ENCODE results near the gene ZNF236. TPM values are rescaled to one million over a fixed set of nuclear protein-coding genes. Genes with fewer than 3 reads are reported as not detected.
"Not testable (repeated sequence)": the region's sequence is repeated elsewhere in the genome, so short reads cannot be mapped to it uniquely, and the experiment has no call there.

The ZNF236 gene
- total RNA-seq, 1 donor from 2014 or later, result 18.4 TPM

DNA sequence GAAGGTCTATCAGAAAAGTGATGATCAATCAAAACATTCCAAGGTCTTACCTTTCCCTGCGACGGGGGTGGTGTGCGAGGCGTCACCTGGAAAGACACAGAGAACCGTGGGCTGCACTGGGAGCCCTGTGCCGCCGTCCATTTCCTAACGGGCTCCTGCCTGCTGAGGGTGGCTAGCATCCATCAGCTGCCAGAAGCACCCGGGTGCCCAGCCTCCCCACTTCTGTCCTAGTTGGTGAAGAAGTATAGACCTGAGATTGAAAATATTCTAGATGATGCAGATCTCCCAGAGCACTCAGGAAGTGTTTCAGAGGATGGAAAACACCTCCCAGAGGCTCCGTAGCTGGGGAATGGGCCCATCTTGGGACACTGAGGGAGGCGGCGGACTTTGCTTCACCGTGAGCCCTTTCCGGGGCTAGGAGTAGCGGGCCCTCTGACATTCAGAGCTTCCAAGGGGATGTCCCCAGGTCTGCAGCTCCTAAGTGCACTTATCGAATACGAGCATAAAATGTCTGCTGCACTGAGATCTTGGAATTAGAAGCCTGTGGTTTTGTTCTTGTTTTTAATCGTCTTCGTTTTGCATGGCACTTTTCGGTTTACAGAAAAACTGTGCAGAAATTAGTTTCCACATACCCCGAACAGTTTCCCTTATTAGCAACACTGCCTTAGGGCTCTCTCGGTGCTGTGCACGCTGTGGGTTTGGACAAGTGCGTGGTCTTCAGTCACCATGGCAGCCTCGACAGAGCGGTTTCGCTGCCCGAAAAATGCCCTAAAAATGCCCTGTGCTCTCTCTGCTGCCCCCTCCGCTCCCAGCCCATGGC, 166.7 kb downstream of the ZNF236 start:
- Mint-ChIP-seq H3K27me3 (ENCODE audit: low read depth) (peaks cover 2% of the 10 kb centered on the region), H3K4me3 (no peak overlapping the region), H3K27ac (ENCODE audit: unreplicated experiment) (no peak overlapping the region), H3K4me1 (peaks cover under 1% of the 10 kb centered on the region), H3K9me3 (no peaks in the 10 kb centered on the region), H3K36me3 (ENCODE audit: low read depth) (no peaks in the 10 kb centered on the region)
- no peak for DNase-seq (ENCODE audit: low read depth, low spot score)
- TF ChIP-seq, protein P1, sequence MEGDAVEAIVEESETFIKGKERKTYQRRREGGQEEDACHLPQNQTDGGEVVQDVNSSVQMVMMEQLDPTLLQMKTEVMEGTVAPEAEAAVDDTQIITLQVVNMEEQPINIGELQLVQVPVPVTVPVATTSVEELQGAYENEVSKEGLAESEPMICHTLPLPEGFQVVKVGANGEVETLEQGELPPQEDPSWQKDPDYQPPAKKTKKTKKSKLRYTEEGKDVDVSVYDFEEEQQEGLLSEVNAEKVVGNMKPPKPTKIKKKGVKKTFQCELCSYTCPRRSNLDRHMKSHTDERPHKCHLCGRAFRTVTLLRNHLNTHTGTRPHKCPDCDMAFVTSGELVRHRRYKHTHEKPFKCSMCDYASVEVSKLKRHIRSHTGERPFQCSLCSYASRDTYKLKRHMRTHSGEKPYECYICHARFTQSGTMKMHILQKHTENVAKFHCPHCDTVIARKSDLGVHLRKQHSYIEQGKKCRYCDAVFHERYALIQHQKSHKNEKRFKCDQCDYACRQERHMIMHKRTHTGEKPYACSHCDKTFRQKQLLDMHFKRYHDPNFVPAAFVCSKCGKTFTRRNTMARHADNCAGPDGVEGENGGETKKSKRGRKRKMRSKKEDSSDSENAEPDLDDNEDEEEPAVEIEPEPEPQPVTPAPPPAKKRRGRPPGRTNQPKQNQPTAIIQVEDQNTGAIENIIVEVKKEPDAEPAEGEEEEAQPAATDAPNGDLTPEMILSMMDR (conservative IDR thresholded peaks at IDR 0.05), result no peak

DNA sequence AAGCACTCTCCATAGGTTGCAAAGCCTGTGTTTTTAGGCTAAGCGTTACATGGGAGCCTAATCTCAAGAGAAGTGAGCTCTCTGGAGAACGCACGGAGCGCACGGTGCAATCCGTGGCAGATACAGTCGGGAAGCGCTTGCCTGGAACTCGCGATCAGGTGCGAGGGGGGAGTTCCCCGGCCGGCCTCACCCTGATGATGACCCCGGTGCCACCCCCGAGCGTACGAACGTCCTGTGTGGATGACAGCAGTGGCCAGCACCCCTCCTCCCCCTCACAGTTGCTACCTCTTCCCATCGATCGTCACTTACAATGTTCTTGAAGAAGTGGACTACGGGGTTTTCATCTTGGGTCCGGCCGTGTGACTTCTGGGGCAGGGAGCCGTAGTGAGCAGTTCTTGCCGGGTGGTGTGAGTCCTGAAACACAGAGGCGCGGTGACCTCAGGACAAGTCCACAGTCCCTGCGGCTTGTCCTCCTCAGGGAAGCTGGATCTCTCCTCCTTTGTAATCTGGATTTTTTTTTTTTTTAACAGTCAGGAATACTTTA, 167.4 kb downstream of the ZNF236 start:
- no peaks in the 10 kb centered on the region for H3K36me3 Mint-ChIP-seq (ENCODE audit: low read depth)
- TF ChIP-seq, protein P1 (conservative IDR thresholded peaks at IDR 0.05), result no peak
- DNase-seq (ENCODE audit: low read depth, low spot score), result no peak
- H3K4me1 Mint-ChIP-seq, result no peaks in the 10 kb centered on the region
- H3K27me3 Mint-ChIP-seq (ENCODE audit: low read depth), result peaks cover 2% of the 10 kb centered on the region
- no peaks in the 10 kb centered on the region for H3K9me3 Mint-ChIP-seq
- no peak overlapping the region for H3K27ac Mint-ChIP-seq (ENCODE audit: unreplicated experiment)
- no peak overlapping the region for H3K4me3 Mint-ChIP-seq

DNA sequence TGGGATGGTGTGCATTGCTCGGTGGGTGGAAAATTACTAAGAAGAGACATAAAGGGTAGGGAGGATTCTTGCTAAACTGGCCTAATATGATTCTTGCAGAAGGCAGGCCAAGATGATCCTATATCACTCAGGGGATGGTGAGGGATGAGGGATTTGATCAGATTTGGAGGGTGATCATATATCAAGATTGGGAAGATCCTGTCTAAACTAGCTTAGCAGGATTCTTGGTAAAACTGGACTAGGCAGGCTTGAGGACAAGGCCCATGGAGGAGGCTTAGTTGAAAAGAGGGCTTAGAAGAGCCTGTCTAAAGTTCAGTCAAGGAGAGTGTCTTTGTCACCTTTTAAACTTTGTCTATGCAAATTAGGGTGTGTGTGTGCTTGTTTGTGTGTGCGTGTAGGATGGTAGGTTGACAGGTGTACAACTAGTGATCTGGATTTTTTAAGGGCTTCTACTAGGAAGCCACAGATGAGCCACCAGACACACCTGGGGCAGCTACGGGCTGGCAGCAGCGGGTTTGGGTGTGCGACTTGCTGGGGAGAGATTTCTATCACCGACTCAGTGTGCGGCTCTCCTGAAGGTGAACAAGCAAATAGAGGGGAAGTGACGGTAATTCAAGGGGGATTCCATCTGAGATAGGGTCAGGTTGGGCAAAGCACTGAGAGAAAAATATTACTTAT, 168.1 kb downstream of the ZNF236 start:
- not testable (repeated sequence) for H3K27ac Mint-ChIP-seq (ENCODE audit: unreplicated experiment); H3K27me3 Mint-ChIP-seq (ENCODE audit: low read depth); H3K36me3 Mint-ChIP-seq (ENCODE audit: low read depth); H3K4me1 Mint-ChIP-seq; H3K9me3 Mint-ChIP-seq; H3K4me3 Mint-ChIP-seq; DNase-seq (ENCODE audit: low read depth, low spot score)

DNA sequence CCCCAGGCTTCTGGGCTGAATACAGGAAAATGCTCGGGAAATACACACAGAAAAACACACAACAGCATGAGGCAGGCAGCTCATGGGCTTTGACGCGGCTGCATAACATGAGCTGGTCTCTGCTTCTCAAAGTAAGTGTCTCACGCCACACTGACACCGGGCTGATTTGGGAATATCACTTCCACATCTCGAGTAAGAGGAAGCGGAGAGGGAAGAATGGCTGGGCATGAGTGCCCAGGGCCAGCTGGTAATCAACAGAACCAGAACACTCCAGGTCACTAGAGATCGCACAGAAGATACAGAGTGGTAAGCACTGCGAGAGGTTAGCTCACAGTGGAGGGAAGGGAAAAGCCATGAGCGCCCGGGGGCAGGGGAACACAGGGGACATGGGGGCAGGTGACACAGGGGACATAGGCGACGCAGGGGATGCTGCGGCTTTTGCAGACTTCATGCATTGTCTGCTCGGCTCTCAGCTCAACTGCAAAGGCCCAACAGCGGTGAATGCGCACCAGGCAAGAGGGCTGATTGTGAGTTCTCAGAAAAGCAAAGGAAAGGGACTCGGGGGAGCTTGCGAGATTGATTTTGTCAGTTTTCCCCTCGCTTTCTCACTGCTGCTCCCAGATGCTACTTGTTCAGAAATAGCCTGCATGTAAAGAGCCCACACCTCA, 168.8 kb downstream of the ZNF236 start:
- H3K36me3 Mint-ChIP-seq (ENCODE audit: low read depth), result no peaks in the 10 kb centered on the region

DNA sequence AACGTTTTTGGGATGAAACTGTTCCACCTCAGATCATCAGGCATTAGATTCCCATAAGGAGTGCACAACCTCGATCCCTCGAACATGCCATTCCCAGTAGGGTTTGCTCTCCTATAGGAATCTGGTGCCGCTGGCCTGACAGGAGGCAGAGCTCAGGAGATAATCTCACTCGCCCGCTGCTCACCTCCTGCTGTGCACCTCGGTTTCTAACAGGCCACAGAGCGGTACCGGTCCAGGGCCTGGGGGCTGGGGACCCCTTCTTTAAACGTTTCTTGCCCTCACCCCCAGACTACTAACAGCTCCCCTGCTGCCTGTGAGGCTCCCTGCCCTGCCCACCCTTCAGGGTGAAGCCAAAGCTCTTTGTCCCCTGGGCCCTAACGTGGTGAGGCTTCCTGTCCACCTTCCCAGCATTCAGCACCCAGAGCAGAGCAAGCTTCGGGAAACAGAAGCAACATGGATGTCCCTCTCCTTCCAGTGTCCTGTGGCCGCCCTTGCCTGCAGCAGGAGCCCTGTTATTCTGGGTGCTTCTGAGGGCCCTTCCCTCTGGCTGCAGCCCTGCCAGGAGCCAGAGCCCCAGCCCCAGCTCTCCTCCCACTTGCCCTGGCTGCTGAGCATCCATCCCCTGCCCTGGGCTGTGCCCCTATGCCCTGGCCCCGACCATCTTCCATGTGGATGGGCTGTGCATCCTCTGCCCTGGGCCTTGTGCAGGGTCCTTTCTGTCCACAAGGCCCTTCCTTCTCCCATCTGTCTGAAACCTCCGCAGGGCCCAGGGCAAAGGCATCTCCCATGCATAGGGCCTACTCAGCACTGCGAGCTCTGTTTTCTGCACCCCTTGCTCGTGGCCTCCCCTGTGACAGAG, 170.1 kb downstream of the ZNF236 start:
- no peak for DNase-seq (ENCODE audit: low read depth, low spot score)
- peaks cover 2% of the 10 kb centered on the region for H3K27me3 Mint-ChIP-seq (ENCODE audit: low read depth)
- H3K4me1 Mint-ChIP-seq, result peaks cover 19% of the 10 kb centered on the region
- H3K9me3 Mint-ChIP-seq, result no peaks in the 10 kb centered on the region
- TF ChIP-seq, protein P1 (conservative IDR thresholded peaks at IDR 0.05), result no peak
- H3K27ac Mint-ChIP-seq (ENCODE audit: unreplicated experiment), result peak overlapping the region; percentile 32
- H3K36me3 Mint-ChIP-seq (ENCODE audit: low read depth), result no peaks in the 10 kb centered on the region
- no peak overlapping the region for H3K4me3 Mint-ChIP-seq

More for the DNA sequence above, 168.8 kb downstream of the ZNF236 start:
- DNase-seq (ENCODE audit: low read depth, low spot score), result no peak
- H3K4me1 Mint-ChIP-seq, result peaks cover 7% of the 10 kb centered on the region
- no peaks in the 10 kb centered on the region for H3K9me3 Mint-ChIP-seq
- no peak overlapping the region for H3K27ac Mint-ChIP-seq (ENCODE audit: unreplicated experiment)
- TF ChIP-seq, protein P1 (conservative IDR thresholded peaks at IDR 0.05), result no peak
- H3K4me3 Mint-ChIP-seq, result no peak overlapping the region
- peaks cover 2% of the 10 kb centered on the region for H3K27me3 Mint-ChIP-seq (ENCODE audit: low read depth)
